Loucy (cell line): ENCODE data around the gene CEP41.

Source experiments
- H2AFZ ChIP-seq: fragments of 200-600 bp; sonication (generic); 2 replicates; pipeline ENCODE4 v1.6.0; 2016; ENCODE audit warnings: antibody characterized with exemption, mild to moderate bottlenecking, low read length, moderate library complexity
- H3F3A ChIP-seq: fragments of 200-600 bp; 2 replicates; pipeline ENCODE4 v1.6.0; 2016; ENCODE audit warnings: antibody characterized with exemption, low read depth, mild to moderate bottlenecking
- H3K27me3 ChIP-seq: fragments of 200-600 bp; sonication (generic); 2 replicates; pipeline ENCODE4 v1.6.1; 2014; ENCODE audit warnings: low read length, mild to moderate bottlenecking; ENCODE audit not compliant: insufficient read depth, poor library complexity, severe bottlenecking
- H3K36me3 ChIP-seq: fragments of 200-600 bp; sonication (generic); 2 replicates; pipeline ENCODE4 v1.6.1; 2016; ENCODE audit warnings: low read length; ENCODE audit not compliant: insufficient read depth
- H3K4me1 ChIP-seq: fragments of 200-600 bp; sonication (generic); 2 replicates; pipeline ENCODE4 v1.5.1; 2014; ENCODE audit warnings: low read length, mild to moderate bottlenecking; ENCODE audit not compliant: insufficient read depth, poor library complexity, severe bottlenecking
- H3K4me2 ChIP-seq: fragments of 200-600 bp; sonication (generic); 2 replicates; pipeline ENCODE4 v1.6.0; 2014; ENCODE audit warnings: antibody characterized with exemption, low read length, low read depth, mild to moderate bottlenecking; ENCODE audit not compliant: poor library complexity, severe bottlenecking
- H3K4me3 ChIP-seq: fragments of 200-600 bp; sonication (generic); 2 replicates; pipeline ENCODE4 v1.5.1; 2014; ENCODE audit warnings: low read length, mild to moderate bottlenecking, mixed read lengths; ENCODE audit not compliant: poor library complexity, severe bottlenecking
- H3K79me2 ChIP-seq: fragments of 200-600 bp; sonication (generic); 2 replicates; pipeline ENCODE4 v1.6.1; 2014; ENCODE audit warnings: low read length; ENCODE audit not compliant: insufficient read depth
- H3K9ac ChIP-seq: fragments of 200-600 bp; sonication (generic); 2 replicates; pipeline ENCODE4 v1.6.0; 2014; ENCODE audit warnings: mild to moderate bottlenecking, low read depth, low read length, moderate library complexity; ENCODE audit not compliant: poor library complexity, severe bottlenecking
- H3K9me2 ChIP-seq: fragments of 200-600 bp; sonication (generic); replicated peaks from 2 replicates; pipeline ENCODE4 v1.6.1; 2016; ENCODE audit warnings: low read depth, low read length, mixed read lengths
- H3K9me3 ChIP-seq: fragments of 200-600 bp; sonication (generic); 2 replicates; pipeline ENCODE4 v1.6.1; 2014; ENCODE audit warnings: mild to moderate bottlenecking, antibody characterized with exemption, low read length, low read depth; ENCODE audit not compliant: insufficient read depth
- H4K20me1 ChIP-seq: fragments of 200-600 bp; sonication (generic); 2 replicates; pipeline ENCODE4 v1.6.0; 2014; ENCODE audit warnings: antibody characterized with exemption, low read length, mild to moderate bottlenecking; ENCODE audit not compliant: insufficient read depth, poor library complexity, severe bottlenecking
- EZH2phosphoT487 ChIP-seq: fragments of 200-600 bp; IDR thresholded peaks from 2 replicates; pipeline ENCODE4 v1.6.1; 2018; ENCODE audit warnings: antibody characterized with exemption, mild to moderate bottlenecking, moderate library complexity, borderline replicate concordance
- TF ChIP-seq, protein P1 (sequence below): fragments of 200-600 bp; sonication (generic); conservative IDR thresholded peaks from 2 replicates; pipeline ENCODE4 v1.5.1; 2014; ENCODE audit warnings: mild to moderate bottlenecking, antibody characterized with exemption, low read length

Gene CEP41

DNA sequence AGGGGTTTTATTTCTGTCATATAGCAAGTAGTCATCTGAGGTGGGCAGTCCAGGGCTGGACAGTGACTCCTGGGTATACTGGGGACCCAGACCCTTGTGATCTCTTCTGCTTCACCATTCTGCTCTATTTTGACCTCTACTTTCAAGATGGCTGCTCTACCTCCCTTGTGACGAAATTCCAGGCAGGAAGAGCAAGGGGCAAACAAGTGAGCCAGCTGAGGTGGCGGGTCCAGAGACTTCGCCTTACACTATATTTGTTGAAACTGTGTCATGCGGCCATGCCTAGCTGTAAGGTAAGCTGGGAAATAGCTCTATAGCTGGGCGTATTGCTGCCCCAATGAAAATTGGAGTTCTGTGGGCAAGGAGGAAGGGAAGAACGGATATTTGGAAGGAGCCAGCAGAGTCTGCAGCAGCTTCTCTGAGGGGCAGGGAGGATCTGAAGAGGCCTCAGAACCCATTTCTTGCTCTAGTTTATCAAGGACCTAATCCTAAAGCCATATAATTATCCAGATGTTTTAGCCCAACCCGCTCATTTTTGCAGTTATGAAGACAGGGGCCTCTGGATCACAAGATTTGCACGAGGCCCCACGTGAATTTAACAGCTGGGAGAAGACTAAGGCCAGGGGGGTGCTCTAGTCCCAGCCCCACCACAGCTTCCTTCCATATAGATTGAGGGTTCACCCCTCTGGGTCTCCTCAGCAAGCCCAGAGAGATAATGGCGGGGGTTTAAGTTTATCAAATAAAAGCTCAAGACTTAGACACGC lies 68.2 kb downstream of the CEP41 start:
- H3K9me3 ChIP-seq, result peaks cover 9% of the 10 kb centered on the region; the same call in 1 of the 2 replicates
- H3K9me2 ChIP-seq, result no peaks in the 10 kb centered on the region
- H2AFZ ChIP-seq, result no peak overlapping the region
- no peaks in the 10 kb centered on the region for H3F3A ChIP-seq
- H3K27me3 ChIP-seq, result no peaks in the 10 kb centered on the region
- peaks cover 24% of the 10 kb centered on the region for H3K4me1 ChIP-seq
- H3K36me3 ChIP-seq, result no peaks in the 10 kb centered on the region
- H3K4me2 ChIP-seq, result no peak overlapping the region
- no peaks in the 10 kb centered on the region for H4K20me1 ChIP-seq
- H3K9ac ChIP-seq, result no peak overlapping the region
- no peak overlapping the region for H3K4me3 ChIP-seq
- H3K79me2 ChIP-seq, result no peaks in the 10 kb centered on the region
- TF ChIP-seq, protein P1, sequence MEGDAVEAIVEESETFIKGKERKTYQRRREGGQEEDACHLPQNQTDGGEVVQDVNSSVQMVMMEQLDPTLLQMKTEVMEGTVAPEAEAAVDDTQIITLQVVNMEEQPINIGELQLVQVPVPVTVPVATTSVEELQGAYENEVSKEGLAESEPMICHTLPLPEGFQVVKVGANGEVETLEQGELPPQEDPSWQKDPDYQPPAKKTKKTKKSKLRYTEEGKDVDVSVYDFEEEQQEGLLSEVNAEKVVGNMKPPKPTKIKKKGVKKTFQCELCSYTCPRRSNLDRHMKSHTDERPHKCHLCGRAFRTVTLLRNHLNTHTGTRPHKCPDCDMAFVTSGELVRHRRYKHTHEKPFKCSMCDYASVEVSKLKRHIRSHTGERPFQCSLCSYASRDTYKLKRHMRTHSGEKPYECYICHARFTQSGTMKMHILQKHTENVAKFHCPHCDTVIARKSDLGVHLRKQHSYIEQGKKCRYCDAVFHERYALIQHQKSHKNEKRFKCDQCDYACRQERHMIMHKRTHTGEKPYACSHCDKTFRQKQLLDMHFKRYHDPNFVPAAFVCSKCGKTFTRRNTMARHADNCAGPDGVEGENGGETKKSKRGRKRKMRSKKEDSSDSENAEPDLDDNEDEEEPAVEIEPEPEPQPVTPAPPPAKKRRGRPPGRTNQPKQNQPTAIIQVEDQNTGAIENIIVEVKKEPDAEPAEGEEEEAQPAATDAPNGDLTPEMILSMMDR, result no peak
- TF ChIP-seq EZH2phosphoT487, result no peak

DNA sequence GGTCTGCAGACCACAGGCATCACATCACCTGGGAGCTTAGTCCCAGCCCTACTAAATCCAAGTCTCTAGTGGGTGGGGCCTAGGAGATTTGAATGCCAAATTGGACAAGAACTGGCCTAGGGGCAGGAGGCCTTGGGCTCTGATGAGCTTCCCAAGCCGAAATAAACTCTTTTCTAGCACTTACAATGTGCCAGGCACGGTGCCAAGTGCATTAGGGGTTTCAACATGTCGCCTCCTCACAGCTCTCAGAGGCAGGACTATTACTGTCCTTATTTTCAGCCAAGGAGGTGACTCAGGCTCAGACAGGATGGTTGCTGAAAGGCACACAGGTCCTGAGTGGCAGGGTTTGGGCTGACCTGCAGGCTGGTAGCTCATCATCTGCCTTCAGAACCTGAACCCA lies 69.8 kb downstream of the CEP41 start:
- Histone ChIP-seq H3K27me3 (no peaks in the 10 kb centered on the region), H2AFZ (no peak overlapping the region), H3F3A (no peaks in the 10 kb centered on the region), H3K4me3 (no peak overlapping the region), H3K9me2 (no peaks in the 10 kb centered on the region), H3K9me3 (peaks cover 6% of the 10 kb centered on the region; the same call in 1 of the 2 replicates), H3K4me1 (peaks cover 35% of the 10 kb centered on the region), H4K20me1 (no peaks in the 10 kb centered on the region), H3K4me2 (no peak overlapping the region), H3K79me2 (no peaks in the 10 kb centered on the region), H3K36me3 (no peaks in the 10 kb centered on the region), H3K9ac (no peak overlapping the region)
- TF ChIP-seq, protein P1, result no peak
- TF ChIP-seq EZH2phosphoT487, result no peak

DNA sequence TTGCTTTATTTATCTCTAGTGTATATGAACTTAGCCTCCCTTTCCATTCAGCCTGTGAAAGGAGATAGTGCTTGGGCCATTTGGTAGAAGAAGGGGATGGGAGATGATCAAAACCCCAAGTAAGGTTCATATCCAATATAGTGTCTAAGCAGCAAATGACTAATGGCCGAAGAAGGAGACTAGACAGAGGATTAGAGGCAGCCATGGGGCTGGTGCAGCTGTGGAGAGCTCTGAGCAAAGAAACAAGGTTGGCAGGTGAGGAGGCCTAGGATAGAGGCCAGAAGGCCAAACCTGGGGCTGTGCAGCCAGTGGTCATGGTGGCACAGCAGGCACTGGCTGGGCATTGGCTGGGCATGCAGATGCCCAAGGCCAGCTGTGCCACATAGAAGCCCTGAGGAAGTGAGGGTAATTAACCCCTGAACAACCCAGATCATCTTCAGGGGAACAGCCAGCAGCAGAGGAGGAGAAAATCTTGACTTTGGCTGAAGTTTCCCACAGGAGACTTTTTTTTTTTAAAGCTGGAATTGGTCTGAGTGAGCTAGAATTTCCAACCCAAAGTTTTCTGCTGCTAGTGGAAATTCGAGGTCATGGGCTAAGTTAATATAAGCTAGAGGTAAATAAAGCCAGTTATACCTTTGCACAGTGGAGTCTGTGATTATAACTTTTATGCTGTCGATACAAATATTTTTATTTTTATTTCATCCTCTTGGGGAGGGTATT lies 70.8 kb downstream of the CEP41 start:
- Histone ChIP-seq H3K9me2 (no peaks in the 10 kb centered on the region), H3K9ac (no peak overlapping the region), H3K4me1 (peaks cover 35% of the 10 kb centered on the region), H3F3A (no peaks in the 10 kb centered on the region), H3K9me3 (no peaks in the 10 kb centered on the region), H3K4me2 (peak overlapping the region; percentile 5), H2AFZ (peak overlapping the region; percentile 61; the same call in 1 of the 2 replicates), H3K4me3 (no peak overlapping the region), H3K36me3 (no peaks in the 10 kb centered on the region), H3K27me3 (no peaks in the 10 kb centered on the region), H4K20me1 (no peaks in the 10 kb centered on the region), H3K79me2 (no peaks in the 10 kb centered on the region)
- TF ChIP-seq, protein P1, result no peak
- no peak for TF ChIP-seq EZH2phosphoT487
